Stimulated activated CD8-positive, alpha-beta memory T cell treated with anti-CD3 and anti-CD28 coated beads, Interleukin-7, amount 100 ng/mL, for 4 hours (primary cell): ENCODE results near the gene ITGB6.
"Not testable (repeated sequence)": the region's sequence is repeated elsewhere in the genome, so short reads cannot be mapped to it uniquely, and the experiment has no call there.

Experiments used
- DNase-seq, 2 donors: peaks; one replicate each; pipeline ENCODE4 v3.0.0-alpha.2; 2020; ENCODE audit warnings: low read depth in 2 of 2

Gene ITGB6

GRCh38 chr2:160181146-160181836 lies 18.8 kb downstream of the ITGB6 start:
- DNase-seq, result not testable (repeated sequence)

GRCh38 chr2:160180690-160181089 lies 19.4 kb downstream of the ITGB6 start:
- not testable (repeated sequence) for DNase-seq

- no peak for DNase-seq
Measured at GRCh38 chr2:160180172-160180571, 19.9 kb downstream of the ITGB6 start.

- DNase-seq, result no peak
Measured at GRCh38 chr2:160175169-160176134, 24.6 kb downstream of the ITGB6 start.

- DNase-seq, result no peak
Measured at GRCh38 chr2:160174322-160174721, 25.8 kb downstream of the ITGB6 start.

- no peak for DNase-seq
Measured at GRCh38 chr2:160169988-160170387, 30.1 kb downstream of the ITGB6 start.

- no peak for DNase-seq
Measured at GRCh38 chr2:160169471-160169870, 30.6 kb downstream of the ITGB6 start.

GRCh38 chr2:160168878-160169277 lies 31.2 kb downstream of the ITGB6 start:
- no peak for DNase-seq

GRCh38 chr2:160167089-160167740 lies 32.9 kb downstream of the ITGB6 start:
- no peak for DNase-seq

- DNase-seq, result no peak
Measured at GRCh38 chr2:160165996-160166395, 34.1 kb downstream of the ITGB6 start.

GRCh38 chr2:160165081-160165480 lies 35.0 kb downstream of the ITGB6 start:
- DNase-seq, result no peak

GRCh38 chr2:160157861-160158829 lies 41.9 kb downstream of the ITGB6 start:
- DNase-seq, result no peak

GRCh38 chr2:160156665-160157064 lies 43.4 kb downstream of the ITGB6 start:
- DNase-seq, result no peak

- no peak for DNase-seq
Measured at GRCh38 chr2:160156100-160156499, 44.0 kb downstream of the ITGB6 start.

GRCh38 chr2:160148419-160148818 lies 51.7 kb downstream of the ITGB6 start:
- not testable (repeated sequence) for DNase-seq

GRCh38 chr2:160145471-160145870 lies 54.6 kb downstream of the ITGB6 start:
- no peak for DNase-seq

- no peak for DNase-seq
Measured at GRCh38 chr2:160144280-160144990, 55.6 kb downstream of the ITGB6 start.

- no peak for DNase-seq
Measured at GRCh38 chr2:160142472-160142871, 57.6 kb downstream of the ITGB6 start.

GRCh38 chr2:160141912-160142311 lies 58.2 kb downstream of the ITGB6 start:
- DNase-seq, result no peak

- DNase-seq, result no peak
Measured at GRCh38 chr2:160141419-160141818, 58.7 kb downstream of the ITGB6 start.
